Measurements from ENCODE around the gene IL24. TPM values are rescaled to one million over a fixed set of nuclear protein-coding genes. Genes with fewer than 3 reads are reported as not detected.
"Not testable (repeated sequence)": the region's sequence is repeated elsewhere in the genome, so short reads cannot be mapped to it uniquely, and the experiment has no call there.

The IL24 gene, protein sequence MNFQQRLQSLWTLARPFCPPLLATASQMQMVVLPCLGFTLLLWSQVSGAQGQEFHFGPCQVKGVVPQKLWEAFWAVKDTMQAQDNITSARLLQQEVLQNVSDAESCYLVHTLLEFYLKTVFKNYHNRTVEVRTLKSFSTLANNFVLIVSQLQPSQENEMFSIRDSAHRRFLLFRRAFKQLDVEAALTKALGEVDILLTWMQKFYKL
- total RNA-seq = not detected in 2 replicates

DNA sequence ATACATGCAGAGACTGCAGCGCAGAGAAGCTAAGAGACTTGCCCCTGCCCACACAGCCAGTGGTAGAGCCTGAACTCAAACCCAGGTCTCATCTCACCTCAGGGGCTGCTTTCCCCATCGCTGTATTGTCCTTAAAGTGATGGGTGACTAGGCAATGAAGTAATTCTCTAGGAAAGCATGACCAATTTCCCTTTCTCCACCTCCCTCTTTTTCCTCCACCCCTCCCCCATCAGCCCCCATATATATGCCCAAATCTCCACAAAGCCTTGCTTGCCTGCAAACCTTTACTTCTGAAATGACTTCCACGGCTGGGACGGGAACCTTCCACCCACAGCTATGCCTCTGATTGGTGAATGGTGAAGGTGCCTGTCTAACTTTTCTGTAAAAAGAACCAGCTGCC lies at the start of gene IL24:
IL24 (plus strand) TSS at position 269 of the 400 bp plus-strand sequence. CDS start 390 bp downstream, outside the sequence.
- DNase-seq (ENCODE audit: low read depth) = no peak

DNA sequence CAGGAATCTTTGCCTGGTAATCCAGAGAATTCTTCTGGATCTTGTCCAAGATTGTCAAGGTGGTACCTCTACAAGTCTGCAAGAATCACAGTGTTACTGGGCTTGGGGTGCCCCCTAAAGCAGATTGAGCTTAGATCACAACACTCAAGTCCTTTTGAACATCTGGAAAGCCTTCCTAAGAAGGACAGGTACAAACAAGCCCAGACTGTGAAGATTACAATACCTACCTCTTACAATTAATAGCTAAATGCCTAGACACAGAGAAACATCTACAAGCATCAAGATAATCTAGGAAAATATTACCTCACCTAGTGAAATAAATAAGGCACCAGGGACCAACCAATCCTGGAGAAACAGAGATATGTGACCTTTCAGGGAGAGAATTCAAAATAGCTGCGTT lies 49.3 kb upstream of the IL24 start:
- DNase-seq (ENCODE audit: low read depth) = no peak

DNA sequence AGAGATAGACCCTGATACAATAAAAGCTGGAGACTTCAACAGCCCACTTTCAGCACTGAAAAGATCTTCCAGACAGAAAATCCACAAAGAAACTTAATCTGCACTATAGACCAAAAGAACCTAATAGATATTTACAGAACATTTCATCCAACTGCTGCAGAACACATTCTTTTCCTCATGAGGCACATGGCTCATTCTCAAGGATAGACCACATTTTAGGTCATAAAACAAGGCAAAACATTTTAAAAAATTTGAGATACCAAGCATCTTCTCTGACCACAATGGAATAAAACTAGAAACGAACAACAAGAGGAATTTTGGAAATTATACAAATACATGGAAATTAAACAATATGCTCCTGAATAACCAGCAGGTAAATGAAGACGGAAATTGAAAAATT lies 46.8 kb upstream of the IL24 start:
- no peak for DNase-seq (ENCODE audit: low read depth)

DNA sequence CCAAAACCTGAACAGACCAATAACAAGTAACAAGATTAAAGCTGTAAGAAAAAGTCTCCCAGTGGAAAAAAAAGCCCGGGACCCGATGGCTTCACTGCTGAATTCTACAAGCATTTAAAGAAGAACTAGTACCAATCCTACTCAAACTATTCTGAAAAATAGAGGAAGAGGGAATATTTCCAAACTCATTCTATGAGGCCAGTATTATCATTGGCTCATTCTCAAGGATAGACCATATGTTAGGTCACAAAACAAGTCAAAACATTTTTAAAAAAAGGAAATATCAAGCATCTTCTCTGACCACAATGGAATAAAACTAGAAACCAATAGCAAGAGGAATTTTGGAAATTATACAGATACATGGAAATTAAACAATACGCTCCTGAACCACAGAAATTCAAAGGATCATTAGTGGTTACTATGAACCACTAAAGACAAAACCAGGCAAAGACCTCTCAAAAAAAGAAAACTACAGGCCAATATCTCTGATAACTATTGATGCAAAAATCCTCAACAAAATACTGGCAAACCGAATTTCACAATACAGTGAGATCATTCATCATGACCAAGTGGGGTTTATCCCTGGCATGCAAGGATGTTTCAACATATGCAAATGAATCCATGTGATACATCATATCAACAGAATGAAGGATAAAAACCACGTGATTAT lies 45.8 kb upstream of the IL24 start:
- DNase-seq (ENCODE audit: low read depth) = peak; percentile 28

DNA sequence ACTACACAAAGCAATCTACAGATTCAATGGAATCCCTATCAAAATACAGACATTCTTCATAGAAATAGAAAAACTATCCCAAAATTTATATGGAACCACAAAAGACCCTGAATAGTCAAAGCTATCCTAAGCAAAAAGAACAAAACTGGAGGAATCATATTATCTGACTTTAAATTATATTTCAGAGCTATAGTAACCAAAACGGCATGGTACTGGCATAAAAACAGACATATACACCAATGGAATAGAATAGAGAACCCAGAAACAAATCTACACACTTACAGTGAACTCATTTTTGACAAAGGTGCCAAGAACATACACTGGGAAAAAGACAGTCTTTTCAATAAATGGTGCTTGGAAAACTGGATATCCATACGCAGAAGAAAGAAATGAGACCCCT lies 44.6 kb upstream of the IL24 start:
- DNase-seq (ENCODE audit: low read depth) = not testable (repeated sequence)

DNA sequence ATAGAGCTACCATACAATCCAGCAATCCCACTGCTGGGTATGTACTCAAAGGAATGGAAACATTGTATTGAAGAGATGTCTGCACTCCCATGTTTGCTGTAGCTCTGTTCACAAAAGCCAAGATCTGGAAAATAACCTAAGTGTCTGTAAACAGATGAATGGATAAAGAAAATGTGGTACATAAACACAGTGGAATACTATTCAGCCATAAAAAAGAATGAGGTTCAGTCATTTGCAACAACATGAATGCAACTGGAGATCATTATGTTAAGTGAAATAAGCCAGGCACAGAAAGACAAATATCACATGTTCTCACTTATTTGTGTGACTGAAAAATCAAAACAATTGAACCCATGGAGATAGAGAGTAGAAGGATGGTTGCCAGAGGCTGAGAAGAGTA lies 43.5 kb upstream of the IL24 start:
- DNase-seq (ENCODE audit: low read depth) = not testable (repeated sequence)

DNA sequence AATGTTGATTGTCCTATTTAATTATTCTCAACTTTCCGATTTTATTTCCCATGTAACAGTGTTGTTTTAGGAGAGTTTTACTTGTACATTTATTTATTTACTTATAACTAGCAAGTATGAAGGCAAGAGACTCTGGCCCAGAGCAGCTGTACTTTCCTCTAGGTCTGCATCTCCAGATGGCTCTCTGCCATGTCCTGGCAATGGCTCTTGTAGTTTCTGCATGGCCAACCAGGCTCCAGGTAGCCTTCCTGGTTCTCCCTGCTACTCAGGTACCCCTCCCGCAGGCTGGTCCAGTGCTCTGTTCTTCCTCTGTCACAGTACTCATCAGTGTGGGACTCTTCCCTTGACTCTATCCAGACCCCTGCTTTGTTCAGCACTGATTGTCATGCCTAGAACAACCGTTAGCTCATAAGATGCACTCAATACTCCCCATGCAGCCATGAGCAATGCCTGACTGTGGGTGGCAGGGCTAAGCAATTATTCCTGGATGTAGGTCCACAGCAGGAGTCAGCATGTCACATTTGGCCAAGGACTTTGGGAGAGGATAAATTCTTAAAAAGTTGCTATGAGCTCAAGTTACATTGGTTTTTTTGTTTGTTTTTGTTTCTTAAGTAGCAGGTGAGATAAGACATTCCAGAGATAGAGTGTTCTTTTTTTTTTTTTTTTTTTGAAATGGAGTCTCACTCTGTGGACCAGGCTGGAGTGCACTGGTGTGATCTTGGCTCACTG lies 42.7 kb upstream of the IL24 start:
- DNase-seq (ENCODE audit: low read depth) = no peak

DNA sequence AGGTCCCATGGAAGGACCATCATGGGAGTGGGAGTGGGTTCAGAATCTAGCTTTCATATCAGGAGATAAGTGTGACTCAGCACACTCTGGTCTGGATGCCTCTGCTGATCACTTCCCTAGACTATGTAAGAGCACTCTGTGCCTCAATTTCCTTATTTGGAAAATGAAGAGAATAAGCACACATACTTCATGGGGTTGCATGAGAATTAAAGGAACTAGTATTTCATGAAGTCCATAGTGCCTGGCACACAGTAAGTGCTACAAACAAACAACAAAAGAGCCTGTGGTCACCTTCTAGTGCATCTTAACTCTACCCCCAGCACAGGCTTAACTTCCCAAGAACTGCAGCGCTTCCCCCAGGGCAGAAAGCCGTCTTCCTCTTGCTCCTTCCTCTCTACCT lies 41.4 kb upstream of the IL24 start:
- no peak for DNase-seq (ENCODE audit: low read depth)

DNA sequence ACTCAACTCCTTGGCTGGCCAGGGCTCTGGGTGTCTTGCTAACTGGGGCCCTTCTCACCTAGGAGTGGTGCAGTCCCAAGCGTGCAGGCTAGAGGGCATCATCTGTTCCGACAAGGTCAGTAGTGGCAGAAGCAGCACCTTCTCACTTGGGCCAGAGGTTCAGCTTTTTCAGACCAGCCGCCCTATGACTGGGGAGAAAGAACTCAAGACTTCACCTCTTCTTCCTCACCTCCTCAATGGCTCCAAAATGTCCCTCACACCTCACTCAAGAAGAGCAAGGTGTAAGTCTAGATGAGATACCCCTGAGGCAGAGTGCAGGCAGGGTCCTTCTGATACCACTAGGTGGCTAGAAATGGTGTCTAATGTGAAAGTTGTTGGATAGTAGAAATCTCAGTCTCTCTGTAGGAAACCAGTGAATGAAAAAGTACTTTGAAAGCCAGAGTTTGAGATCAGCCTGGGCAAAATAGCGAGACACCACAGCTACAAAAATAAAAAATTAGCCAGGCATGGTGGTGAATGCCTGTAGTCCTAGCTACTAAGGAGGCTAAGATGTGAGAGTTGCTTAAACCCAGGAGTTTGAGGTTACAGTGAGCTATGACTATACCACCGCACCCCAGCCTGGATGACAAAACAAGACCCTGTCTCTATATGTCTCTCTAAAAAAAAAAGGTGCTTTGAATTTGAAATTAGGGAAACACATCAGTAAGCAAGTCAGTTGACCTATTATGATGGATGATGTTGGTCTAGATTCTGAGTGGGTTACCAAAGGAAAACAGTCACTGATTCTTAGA lies 40.4 kb upstream of the IL24 start:
- no peak for DNase-seq (ENCODE audit: low read depth)

DNA sequence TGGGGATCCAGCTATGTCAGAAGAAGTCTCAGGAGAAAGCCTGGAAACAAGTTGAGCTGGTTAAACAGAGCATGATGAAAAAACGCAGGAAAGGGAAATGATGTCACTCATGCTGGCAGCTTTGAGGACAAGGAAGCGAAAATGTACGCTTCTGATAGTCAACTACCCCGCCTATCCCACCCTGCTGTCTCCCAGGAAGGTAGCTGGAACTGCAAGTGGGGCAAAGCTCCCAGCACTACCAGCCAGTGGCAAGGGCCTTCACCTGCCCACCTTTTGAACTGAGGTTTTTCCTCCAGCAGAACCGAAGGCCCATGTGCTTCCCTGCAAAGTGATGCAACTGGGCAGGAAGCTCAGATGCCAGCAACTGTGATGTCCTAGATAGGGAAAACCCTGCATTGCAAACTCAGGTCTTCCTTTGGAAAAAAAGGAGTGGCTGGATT lies 38.1 kb upstream of the IL24 start:
- no peak for DNase-seq (ENCODE audit: low read depth)

DNA sequence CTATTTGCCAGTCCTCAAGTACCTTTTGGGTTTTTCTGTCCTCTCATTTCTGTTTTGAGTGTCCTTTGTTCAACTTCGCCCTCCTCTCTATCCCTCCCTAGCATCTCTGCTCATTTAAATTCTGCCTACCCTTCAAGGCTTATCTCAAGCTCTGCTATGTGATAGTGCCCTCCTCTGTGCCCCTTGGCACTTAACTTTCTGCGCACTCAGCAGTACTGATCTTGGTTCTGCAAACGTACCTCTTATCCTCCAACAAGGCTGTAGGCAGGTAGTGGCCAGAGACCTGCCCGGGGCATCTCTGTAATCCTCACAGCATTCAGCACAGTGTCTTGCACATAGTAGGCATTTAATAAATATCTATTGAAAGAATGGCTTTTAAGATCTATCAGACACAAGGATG lies 37.1 kb upstream of the IL24 start:
- no peak for DNase-seq (ENCODE audit: low read depth)

DNA sequence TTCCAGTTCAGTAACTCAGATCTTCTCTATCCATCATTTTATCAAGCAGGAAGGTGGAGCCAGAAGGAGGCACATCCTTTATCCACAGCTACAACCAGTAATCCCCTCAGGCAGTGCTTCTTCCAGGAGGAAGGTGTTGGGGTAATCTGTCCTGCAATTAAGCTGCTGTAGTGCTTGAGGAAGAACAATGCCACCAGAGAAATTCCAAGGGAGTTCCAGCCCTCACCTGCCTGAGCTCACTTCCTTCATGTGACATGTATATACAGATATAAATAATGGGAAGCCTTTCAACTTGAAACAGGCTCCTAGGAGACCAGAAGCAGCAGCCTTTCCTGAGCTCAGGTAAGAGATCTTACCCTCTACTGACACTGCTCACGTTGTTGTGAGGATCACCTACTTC lies 34.0 kb upstream of the IL24 start:
- no peak for DNase-seq (ENCODE audit: low read depth)

DNA sequence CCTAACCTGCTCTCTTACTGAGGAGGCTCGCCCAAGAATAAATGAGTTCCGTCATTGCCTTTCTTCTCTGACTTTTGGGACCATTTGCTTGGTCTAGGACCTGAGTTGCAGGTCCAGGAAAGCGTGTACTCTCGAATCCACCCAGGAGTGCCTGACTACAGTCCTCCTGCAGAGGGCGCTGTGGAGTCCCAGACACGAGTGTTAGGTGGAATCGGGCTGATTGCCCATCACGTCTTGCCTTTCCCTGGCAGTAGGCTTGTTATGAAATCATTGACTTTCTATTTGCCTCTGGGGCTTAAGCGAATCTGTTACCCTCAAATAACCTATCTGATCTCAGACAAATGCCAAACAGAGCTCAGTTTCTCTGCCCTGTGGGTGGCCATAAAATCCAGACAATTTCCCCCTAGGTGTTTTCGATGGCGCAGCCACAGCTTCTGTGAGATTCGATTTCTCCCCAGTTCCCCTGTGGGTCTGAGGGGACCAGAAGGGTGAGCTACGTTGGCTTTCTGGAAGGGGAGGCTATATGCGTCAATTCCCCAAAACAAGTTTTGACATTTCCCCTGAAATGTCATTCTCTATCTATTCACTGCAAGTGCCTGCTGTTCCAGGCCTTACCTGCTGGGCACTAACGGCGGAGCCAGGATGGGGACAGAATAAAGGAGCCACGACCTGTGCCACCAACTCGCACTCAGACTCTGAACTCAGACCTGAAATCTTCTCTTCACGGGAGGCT lies 32.1 kb upstream of the IL24 start, which contains the start of gene IL20:
IL20 (plus strand) TSS at position 685 of the 733 bp plus-strand sequence. CDS start 230 bp downstream, outside the sequence.
- DNase-seq (ENCODE audit: low read depth) = peak; percentile 76

DNA sequence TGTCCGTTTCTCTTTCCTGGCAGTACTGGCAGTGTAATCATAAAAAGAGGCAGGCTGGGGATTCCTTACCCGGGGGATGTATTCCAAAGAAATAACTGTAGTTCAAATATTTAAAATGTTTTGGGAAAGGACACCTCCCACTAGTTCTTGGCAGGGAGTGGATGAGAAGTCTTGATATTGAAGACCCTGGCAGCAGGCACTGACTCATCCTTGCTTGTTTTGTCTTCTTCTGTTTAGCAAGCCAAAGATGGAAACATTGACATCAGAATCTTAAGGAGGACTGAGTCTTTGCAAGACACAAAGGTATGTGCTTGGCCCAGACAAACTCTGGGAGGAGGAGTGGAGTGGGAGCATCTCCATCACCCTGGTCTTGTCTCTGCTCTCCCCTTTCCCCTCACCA lies 31.2 kb upstream of the IL24 start:
- DNase-seq (ENCODE audit: low read depth) = no peak

DNA sequence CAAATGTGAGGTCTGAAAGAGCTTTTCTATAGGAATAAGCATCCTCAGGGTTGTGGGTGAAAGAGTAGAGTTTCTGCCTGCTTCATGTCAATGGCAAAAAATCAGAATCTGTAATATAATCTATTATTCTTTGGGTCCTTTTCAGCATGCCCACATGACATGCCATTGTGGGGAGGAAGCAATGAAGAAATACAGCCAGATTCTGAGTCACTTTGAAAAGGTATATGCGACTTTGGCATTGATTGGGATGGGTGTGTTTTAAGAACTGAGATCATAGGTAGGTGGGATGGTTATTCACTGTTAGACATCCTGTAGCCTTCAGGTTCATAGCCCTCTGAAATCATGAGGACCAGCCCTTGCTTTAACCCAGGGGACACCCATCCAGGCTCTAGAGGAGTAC lies 30.0 kb upstream of the IL24 start:
- no peak for DNase-seq (ENCODE audit: low read depth)

DNA sequence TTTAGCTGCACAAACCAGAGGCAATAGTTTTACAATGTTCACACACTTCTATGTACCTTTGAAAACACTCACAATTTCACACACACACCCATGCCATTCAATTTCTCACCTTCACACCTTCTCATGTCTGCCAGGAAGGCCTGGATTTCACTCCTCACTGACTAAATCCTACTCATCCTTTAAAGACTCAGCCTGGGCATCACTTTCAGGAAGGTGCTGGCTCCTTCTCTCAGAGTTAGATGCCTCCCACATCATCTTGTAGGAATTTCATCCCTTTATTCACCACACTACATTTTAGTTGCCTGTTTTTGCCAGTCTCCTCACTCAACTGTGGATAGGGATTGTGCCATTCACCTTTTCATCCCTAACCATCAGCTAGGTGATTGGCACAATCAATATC lies 29.5 kb upstream of the IL24 start:
- no peak for DNase-seq (ENCODE audit: low read depth)

DNA sequence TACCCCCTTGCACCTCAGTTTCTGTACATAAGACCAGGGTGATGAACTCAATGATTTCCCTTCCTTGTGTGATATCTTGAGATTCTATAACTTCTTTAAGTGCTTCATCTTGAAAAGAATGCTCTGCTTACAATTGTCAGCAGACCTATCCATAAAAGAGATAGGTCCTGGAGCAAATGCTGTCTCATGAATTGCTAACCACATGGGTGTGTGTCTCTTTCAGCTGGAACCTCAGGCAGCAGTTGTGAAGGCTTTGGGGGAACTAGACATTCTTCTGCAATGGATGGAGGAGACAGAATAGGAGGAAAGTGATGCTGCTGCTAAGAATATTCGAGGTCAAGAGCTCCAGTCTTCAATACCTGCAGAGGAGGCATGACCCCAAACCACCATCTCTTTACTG lies 29.0 kb upstream of the IL24 start:
- no peak for DNase-seq (ENCODE audit: low read depth)

DNA sequence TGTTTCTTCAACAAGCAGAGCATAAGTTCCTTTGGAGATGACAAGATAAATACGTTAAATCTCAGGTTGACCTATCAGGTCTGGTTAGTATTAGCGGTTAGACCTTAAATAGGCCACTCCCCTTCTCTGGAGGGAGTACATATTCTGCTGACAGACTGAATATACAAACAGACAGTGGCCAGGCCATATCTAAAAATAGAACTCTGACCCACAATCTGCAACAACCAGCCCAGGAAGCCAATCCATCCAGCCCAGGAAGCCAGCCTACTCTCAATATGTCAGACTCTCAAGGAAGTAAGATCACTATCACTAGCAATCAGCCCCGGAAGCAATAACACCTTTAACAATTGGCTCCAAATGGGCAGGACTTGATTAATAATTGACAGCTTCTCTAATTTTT lies 25.1 kb upstream of the IL24 start:
- DNase-seq (ENCODE audit: low read depth) = no peak

DNA sequence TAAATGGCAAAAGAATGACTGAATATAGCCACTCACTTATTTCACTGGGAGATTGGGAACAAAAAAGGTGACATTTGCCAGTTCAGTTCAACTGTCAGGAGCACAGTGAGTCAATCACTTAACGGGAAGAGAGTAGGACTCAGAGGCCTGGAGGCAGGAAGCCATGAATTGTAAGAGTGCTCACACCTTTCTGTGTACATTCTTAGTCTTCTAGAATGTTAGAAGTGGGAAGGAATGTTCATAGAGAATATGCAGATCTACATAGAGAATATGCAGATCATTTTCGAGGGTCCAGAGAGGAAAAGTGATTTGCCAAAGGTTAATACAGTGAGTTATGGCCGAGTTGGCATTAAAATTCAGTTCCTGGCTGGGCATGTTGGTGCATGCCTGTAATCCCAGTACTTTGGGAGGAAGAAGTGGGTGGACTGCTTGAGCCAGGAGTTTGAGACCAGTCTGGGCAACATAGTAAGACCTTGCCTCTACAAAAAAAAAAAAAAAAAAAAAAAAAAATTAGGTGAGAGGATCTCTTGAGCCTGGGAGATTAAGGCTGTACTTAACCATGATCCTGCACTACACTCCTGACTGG lies 23.5 kb upstream of the IL24 start:
- DNase-seq (ENCODE audit: low read depth) = peak; percentile 34

DNA sequence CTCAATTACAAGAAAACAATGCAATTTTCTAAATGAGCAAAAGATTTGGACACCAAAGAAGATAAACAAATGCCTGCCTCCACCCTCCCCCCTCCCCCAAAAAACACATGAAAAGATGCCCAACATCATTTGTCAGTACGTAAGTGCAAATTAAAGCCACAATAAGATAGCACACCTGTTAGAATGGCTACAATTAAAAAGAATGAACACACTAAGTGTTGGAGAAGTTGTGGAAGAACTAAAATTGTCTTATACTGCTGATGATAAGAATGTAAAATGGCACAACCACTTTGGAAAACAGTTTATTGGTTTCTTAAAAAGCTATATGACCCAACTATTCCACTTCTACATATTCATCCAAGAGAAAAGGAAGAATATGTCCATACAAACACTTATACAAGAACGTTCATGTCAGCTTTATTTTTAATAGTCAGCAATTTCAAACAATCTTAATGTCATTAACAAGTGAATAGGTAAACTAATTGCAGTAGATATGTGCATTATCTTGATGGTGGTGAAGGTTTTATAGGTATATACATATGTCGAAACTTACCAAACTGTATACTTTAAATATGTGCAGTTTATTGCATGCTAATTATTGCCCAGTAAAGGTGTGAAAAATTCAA lies 21.4 kb upstream of the IL24 start:
- no peak for DNase-seq (ENCODE audit: low read depth)

DNA sequence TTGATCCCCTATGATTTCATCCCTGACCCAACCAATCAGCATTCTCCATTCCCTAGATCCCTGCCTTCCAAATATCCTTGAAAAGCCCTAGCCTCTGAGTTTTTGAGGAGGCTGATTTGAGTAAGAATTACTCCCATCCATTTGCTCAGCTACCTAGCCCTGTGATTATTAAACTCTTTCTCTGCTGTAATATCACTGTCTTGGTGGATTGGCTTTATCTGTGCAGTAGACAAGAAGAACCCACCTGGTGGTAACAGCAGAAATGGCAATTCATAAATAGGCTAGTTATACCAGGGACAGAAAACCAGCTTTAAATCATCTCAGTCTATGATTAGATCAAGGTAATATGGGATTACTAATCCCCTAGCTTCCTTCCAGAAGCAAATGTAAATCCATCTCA lies 18.8 kb upstream of the IL24 start:
- no peak for DNase-seq (ENCODE audit: low read depth)
